DMS53 treated with DMSO at 0.1 percent for 48 hours (cell line): ENCODE measurements around the gene THEM4.
A peak's percentile ranks its signal among the peaks of the same experiment; 100 is the strongest.

Experiments
- DNase-seq: peaks from one replicate; lab custom pipeline; 2025; ENCODE audit not compliant: unreplicated experiment; lab: John Stamatoyannopoulos, UW

THEM4 gene

DNA sequence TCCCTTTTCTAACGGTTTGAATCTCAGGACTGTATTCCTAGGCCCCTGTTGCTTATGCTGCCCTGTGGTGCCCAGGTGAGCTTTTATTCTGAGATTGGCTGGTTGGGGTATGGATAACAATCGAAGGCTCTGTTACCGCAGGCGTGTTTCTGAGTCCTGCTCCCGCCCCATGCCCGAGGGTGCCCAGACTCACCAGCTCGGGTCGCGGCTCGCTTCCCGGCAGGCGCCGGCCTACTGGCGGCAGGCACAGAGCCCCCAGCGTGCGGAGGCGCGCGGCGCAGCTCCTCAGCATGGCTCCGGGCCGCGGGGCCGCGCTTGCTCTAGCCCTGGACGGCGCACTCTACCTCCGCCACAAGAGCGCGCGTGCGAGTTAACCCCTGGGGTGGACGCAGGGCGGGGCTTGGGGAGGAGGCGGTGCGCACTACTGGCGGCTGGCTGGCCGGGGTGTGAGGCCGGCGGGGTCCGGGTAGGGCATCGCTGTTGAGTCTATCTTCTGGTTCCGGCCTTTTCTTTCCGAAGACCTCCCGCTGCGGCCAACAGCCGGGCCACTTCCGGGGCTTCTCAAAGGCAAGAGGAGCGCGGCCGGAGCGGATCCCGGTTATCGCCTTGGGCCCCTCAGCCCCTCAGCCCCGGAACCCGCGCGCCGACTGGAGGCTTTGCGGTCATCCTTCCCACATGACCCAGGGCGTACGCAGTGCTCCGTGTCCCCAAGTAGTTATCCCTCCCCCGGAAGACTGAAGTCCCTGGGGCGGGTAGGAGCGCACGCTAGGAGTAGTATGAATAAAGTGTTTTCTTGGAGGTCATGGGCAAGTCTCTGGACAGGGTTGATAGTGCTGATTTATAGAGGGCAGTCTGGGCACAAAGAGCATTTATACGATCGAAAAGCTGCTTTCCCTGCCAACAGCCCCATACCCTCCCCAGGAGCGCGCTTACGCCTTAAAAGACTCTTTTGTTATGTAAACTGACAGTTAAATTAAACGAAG, at the start of gene THEM4:
THEM4 (minus strand) TSS at position 345 of the 983 bp plus-strand sequence; CDS start at position 292, 53 bp downstream.
- peak; percentile 96 for DNase-seq

DNA sequence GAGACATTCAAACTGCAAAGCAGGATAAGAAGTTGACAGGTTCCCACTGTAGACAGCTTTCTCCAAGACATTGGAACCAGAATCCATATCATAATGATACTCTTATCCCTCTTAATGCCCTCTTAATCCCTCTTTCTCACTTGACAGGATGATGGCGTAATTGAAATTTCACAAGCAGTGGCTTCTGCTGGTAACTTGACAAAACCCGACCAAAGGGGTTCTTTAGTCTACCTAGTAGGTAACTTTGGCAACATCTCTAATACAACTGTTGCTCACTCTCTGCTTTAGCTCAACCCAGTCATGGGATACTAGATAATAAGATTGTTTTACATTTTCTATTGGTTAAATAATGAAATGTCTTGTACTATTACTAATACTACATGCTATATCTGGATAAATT, 49.6 kb upstream of the THEM4 start:
- DNase-seq: no peak

DNA sequence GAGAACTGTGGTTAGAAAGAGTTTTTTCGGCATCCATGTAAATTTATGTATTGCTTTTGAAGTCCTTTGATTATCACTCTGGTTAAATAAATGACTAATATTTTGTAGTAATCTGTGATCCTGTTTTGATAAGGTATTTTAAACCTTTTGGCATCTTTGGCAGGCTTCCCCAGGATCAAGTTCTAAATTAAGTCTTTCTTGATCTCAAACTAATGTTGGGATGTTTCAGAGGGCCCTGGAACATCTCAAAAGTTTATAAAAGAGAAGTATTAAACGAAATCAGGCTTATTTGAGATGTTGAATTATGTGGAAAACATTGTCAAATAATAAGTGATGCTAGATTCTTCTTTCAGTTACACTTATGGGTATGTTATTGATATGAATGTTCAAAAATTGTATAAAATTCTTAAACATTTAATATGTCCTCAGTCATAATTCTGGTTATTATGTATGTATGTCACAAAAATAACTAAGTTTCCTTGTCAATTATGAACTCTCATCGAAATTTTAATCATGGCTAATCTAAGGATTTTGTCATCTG, 47.7 kb upstream of the THEM4 start:
- DNase-seq: no peak

DNA sequence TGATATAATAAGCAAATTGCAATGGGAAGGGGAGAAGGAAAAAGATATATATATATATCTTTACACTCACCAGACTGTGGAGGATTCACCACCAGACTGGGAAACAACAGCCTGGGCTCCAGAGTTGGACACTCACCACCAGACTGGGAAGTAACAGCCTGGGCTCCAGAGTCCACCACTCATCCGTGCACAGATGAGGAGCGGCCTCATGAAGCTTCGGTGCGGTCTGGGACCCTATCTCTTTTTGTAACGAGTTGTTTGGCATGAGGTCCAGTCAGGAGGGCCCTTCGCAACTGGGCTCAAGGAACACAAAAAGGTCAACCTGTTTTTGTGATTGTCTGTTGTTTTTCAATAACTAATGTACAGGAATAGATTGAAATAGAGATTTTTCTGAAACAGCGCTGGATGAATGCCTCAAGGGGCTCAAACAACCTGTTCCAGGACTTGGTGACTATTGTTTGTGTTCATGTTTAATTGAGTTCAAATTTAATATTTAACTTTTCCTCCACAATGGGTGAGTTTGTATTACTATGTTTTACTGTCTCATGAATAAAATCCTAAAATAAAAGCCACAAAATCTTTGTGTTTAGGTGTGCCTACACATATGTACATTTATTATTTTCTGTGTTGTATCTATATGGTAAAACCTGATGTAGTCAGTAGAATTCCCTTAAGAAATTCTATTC, 44.2 kb upstream of the THEM4 start:
- no peak for DNase-seq

DNA sequence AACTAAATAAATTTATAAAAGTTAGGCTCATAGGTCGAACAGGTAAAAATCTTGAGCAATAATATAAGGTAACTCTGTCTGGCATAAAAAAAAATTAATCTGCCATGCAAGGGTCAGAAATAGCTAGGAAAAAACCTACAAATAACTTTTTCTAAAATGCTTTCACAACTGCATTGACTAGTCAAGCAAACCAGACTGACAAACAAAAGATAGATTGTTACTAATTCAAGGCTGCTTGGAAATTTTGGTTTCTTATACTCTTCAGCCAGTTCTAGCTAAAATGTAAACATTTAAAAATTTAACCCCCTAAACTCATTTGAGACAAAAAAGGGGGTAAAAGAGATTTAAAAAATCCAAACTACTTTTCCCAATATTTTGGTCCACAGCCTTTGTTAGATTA, 43.5 kb upstream of the THEM4 start:
- DNase-seq: no peak

DNA sequence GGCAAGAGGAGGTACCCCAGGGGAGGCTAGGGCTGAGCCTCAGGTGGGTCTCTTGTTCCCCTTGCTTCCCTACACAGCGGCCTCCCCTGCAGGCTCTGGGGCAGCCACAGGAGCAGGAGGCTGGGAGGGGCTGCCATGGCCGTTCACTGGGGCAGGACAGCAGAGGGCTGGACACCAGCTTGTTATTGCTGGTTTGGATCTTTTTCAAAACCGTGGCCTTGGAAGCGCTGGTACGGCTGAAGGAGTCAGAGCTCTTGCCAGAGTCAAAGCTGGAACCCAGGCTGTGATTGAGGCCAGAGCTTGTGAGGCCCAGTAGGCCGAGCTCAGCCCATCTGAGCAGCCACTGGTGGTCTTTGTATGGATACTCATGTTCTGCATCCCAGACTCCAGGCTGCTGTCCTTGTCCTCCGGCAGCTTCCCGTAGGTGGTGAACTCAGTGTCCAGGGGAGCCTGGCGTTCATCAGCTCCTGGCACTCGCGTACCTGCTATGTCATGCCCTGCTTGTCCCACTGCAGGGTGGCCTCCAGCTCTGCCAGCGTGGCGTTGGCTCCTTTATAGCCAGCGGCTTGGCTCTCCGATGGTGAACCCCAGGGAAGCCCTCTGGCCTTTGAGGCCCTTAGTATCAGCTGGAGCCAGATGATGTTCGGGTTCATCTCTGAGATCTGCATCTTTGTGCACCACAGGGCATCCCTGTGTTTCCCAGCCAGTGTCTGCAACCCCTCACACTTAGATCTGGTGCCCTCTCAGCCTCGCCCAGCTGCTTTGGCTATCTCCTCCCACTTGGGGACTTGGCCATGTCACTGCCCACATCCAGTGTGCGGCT, 40.3 kb upstream of the THEM4 start:
- DNase-seq: no peak

DNA sequence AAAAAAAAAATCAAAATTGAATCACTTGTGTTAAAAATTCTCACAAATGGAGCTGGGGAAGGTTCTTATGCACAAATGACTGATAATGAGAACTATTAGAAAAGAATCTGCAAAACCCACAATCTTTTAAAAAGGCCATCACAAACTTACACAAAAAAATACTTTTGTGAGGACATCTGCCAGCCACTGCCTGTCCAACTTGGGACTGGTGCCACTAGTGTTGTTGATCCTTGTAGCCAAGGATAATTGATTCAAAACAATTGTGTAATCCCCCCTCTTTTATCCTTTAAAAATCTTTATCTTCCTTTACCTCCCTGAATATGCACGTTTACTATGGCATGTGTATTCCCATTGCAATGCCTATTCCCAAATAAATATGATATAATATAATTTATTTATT, 39.2 kb upstream of the THEM4 start:
- no peak for DNase-seq

DNA sequence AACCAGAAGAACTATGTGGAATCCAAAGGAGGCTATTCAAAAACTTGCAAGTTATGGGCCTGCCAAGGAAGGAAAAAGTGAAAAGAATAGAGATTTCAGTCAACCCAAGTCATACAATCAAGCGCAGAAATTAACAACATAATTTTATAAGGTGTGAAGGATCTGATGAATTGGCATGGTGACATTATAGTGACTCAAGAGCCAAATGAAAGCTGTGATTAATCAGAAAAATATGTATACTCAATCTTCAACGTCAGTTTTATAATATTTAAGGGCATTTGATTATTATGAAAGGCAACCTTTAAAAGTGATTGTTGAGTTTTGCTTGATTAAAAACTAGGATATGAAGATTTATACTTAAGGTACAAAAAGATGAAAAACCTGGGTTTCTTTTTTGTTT, 37.8 kb upstream of the THEM4 start:
- no peak for DNase-seq

DNA sequence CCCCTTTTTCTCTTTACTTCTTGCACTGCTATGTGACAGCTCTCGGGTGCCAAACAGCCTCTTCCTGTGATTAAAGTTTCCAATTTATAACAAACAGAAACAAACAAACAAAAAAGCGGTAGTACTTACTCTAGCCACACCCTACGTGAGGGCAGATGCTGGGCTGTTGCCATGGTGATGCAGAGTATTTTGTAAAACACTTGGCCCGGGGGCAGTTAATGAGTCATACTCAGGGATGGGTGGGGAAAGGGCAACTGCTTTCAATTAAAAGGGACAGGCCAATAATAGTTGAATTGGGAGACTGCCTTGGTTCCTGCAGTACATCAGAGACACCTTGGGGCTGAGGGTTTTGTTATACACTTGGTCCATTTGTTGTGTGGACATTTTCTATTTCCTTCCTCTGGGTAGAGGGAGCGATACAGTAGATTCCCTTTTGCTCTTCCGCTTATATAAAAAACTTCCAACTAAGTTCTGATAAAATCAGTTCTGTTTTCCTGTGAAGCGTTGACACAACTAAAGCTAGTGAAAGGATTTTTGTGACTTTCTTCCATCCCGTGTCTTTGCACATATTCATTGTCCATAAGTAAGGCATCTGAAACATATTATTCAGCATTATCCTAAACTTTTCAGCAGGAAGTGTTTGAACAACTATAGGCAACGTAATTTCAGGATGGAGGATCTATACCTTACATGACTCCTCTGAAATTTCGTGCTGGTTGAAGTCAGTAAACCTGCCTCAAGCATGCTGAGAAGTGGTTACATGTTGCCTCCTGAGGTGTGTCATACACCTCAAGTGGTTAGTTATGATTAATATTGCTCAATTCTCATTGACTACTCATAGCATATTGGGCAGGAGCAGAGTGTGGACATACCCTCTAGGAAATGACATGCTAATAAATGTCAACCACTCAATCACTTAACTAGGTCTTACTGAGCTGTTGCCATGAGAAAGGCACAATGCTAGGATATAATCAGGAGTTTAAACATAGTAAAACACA, 36.7 kb upstream of the THEM4 start:
- DNase-seq: peak; percentile 30

DNA sequence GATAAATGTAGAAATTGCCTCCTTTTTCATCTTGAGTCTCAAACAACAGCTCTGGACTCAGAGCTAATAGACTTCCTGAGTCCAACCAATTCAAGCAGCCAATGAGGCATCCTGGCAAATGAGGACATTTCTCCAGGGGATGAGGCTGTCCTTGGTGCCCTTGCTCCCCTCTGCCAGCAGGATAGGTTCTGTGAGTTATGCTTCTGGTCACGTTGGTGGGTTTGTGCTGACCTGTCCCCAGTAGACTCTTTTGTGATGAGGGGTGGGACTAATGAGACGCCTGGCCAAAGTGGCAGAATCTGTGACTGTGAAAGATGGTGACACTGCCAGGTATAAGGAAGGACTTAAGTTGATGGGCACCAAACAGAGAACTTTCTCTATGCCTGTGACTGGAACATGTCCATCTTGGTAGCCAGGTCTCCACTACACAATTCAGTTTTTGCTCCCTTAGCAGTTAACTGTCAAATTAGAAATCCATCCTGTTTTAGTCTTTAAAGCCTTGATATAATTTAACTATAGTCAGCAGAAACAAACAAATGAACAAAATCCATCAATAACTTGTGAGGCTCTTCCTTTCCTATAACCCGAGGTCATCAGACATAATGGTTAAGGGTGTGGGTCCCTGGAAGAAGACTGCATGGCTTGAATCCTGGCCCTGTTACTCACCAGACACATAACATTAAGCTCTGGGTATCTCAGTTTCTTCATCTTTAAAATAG, 35.7 kb upstream of the THEM4 start:
- DNase-seq: no peak

DNA sequence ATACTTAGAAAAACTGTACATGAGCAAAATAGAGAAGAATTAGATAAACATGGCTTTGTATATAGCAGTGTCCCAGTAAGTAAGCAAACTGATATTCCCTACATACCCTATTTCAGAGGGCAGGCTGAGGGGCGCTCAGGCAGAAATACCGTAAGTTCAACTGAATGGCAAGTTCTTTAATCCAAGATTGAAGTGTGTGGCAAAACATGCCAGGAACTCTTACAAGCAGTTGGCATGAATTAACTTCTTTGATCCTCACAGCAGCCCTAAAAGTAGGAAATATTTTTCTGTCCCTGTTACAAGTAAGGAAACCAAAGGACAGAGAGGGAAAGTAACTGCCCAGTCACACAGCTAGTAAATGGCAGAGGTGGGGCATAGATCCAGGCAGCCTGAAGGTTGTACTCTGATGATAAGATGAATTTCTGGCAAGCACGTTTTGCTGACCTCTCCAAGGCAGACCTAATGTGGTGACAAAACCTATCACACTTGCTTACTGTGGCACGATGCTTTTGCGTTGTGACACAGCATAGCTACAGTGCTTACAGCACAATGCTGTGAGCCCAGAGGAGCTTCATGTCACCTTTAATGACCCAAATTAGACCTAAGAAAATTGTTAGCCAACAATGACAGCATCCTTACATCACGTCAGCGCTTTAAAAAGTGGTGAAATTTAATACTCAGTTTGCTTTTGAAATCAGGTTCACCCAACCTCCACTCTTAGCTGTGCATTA, 35.0 kb upstream of the THEM4 start:
- DNase-seq: no peak

DNA sequence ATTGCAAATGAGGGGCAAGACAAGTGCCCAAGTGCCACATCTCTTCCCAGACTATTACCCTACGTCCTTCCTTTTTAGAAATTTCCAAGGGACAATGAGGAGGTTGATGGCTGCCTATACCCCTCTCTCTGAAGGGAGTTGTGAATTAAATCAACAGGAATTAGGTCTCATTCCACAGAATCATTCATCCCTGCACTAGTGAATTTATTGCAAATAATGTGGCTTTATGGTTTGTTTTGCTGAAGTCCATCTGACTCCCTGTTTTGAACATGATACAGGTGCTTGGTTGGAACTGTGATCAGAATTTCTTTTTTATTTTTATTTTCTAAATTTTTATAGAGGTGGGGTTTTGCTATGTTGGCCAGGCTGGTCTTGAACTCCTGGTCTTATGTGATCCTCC, 34.3 kb upstream of the THEM4 start:
- no peak for DNase-seq

DNA sequence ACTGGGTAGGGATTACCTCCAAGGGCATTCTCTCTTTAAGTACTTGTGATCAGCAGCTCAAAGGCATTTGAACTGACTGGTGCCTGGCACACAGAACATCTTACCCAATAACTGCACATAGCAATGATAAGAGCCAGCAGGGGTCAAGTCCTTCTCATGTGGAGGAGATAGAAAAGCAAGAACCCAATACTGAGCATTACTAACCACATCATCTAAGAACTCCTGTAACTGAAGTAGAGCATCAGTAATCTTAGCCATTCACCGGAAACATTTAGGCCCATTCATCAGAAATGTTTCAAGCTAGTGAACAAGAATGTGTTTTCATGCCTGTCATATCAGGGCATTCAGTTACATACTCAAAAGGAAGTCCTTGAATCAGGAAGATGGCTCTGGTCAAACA, 33.6 kb upstream of the THEM4 start:
- no peak for DNase-seq

DNA sequence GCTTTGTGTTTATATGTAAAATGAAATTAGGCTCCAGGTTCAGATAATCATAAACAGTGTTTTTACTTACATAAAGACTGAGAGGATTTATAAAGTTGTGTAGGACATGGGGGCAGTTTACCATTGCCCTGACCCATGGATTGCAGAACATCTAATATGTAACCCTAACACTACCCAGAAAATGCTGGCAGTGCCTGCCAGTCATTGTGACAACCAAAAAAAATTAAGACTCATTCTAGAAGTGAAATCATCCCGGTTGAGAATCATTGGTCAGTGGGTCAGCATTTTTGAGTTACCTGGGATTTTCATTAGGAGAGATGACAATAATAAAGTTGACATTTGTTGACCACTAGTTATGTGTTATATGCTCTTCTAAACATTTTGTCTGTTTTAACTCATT, 31.2 kb upstream of the THEM4 start:
- no peak for DNase-seq

DNA sequence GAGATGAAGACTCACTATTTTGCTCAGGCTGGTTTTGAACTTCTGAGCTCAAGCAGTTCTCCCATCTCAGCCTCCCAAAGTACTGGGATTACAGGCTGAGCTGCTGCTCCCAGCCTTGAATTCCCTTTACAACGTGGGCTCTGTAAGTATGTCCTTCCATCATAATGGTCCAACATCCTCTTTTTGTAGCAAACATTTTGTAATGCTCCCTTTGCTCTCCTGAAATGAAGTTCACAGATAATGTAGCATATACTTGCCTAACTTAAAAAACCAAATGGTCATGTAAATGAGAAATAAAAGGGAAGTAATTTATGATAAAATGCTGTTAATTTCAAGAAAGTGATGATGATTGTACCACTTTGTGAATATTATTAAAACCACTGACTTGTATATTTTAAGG, 30.5 kb upstream of the THEM4 start:
- no peak for DNase-seq

DNA sequence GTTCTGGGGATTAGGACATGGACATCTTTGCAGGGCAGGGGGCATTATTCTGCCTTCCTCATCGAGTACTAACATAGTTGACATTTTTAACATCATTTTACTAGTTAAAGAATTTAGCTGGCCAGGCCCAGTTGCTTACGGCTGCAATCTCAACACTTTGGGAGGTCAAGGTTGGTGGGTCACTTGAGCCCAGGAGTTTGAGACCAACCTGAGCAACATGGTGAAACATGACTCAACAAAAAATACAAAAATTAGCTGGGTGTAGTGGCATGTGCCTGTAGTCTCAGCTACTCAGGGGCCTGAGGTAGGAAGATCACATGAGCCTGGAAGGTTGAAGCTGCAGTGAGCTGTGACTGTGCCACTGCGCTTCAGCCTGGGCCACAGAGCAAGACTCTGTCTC, 29.8 kb upstream of the THEM4 start:
- no peak for DNase-seq

DNA sequence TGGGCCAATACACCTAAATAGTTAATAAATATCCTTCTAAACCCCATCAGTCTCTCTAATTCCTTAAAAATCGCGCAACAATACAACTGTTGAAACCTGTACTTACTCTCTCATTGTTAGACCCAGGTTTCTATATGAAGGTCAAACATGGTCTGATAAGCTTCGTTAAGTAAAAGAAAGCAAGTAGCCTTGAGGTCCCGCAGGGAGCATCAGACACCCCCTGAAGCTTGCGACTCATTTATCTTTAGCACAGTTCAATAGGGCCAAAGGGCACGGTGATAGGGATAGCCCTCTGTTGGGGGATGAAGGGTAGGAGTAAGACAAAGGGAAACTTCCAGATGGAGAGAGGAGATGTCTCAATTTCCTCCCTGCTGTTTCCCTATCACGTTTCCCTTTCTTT, 27.3 kb upstream of the THEM4 start:
- DNase-seq: no peak

DNA sequence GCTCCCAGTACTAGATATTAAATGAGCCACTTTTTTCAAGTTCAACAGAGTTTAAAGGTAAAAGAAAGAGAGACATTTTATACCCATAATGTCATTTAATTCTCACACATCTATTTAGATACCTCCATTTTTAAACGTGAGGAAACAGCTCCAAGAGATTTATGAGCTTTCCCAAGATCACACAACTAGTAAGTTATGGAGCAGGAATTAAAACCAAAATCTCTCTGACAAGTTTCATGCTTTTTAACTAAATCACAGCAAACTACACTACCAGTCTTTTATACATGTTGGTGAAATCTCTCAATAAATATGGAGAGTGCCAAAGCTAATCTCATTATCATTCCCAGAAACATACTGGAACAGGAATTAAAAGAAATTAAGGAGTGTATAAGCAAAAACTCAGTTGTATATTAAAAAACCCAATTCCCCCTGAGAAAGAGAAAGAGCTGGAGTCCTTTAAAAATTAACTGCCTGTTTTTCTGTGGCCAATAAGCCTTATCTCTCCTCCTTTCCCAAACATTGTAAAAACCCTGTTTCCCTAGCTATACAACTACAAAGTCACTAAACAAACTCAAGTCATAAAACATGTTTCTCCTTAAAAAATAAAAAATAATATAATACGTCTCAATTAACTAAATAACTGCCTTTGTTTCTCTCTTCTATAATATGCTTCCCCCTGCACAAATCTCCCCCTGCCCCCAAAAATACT, 26.7 kb upstream of the THEM4 start:
- DNase-seq: no peak
